ENCODE results near the gene TEX50.
"Not testable (repeated sequence)": the region's sequence is repeated elsewhere in the genome, so short reads cannot be mapped to it uniquely, and the experiment has no call there.

DNA sequence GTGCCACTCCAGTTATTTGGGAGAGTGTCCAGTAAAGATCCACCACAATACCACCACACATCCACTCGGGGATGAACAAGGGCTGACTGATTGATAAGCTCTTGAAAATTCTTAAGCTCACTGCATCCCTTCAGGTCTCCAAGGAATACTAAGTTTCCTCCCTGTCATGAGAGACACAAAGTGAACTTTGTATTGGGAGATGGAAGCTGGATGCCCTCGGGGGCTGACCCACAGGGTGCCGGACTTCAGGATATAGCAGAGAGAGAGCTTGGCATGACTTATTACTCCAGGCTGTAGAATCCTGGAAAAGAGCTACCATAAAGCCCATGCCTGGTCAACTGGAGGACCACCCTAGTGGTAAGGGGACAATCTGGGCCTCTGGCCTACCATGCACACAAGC lies 50.0 kb downstream of the TEX50 start:
- not testable (repeated sequence) for TF ChIP-seq CTCF (conservative IDR thresholded peaks at IDR 0.05 in 1 of 2, IDR thresholded peaks at IDR 0.05 in 1 of 2; ENCODE audit: extremely low read depth in 1 of 2, insufficient read depth in 1 of 2, low read depth in 1 of 2, low read length in 2 of 2); EZH2 (IDR thresholded peaks at IDR 0.05; ENCODE audit: borderline replicate concordance, low read length)
